22Rv1 (cell line): ENCODE data around the gene IGSF9.

Experiments used
- CTCF ChIP-seq: fragments of 450-650 bp; IDR thresholded peaks from 2 replicates; pipeline ENCODE4 v1.5.1; 2017; ENCODE audit warnings: mild to moderate bottlenecking
- ZFX ChIP-seq: fragments of 450-650 bp; IDR thresholded peaks from 2 replicates; pipeline ENCODE4 v1.6.1; 2017; ENCODE audit warnings: antibody characterized with exemption, borderline replicate concordance

GRCh38 chr1:159947942-159948341 is 2.5 kb upstream of the IGSF9 start:
- no peak for TF ChIP-seq CTCF
- no peak for TF ChIP-seq ZFX
